CD4-positive, alpha-beta T cell (primary cell): ENCODE measurements around the gene FAM120B. TPM values are rescaled to one million over a fixed set of nuclear protein-coding genes. Genes with fewer than 3 reads are reported as not detected.

Experiments used
- ATAC-seq: fragments of 200-7000 bp; cut with Tn5 transposase; one replicate; pipeline ENCODE4 v1.10.0; 2022; ENCODE audit warnings: mild to moderate bottlenecking; ENCODE audit not compliant: poor library complexity
- CTCF ChIA-PET: fragments of 350-600 bp; sonication (Branson Sonifier 250); formaldehyde crosslinking; loops from one replicate; lab custom pipeline; 2021; ENCODE audit warnings: antibody characterized with exemption, inconsistent platforms; lab: Charles Lee
- POLR2A ChIA-PET: fragments of 350-600 bp; sonication (Branson Sonifier 250); formaldehyde crosslinking; loops from one replicate; lab custom pipeline; 2021; ENCODE audit warnings: antibody characterized with exemption, inconsistent platforms; lab: Charles Lee
- DNase-seq, 14 experiments: peaks; one replicate each; pipeline ENCODE4 v3.0.0-alpha.2; 2013 to 2020; ENCODE audit warnings: mixed read lengths in 2 of 14
- H3K27ac ChIP-seq, 2 donors: one replicate each; pipeline versions ENCODE4 v1.5.1 to v1.7.0; 2013; ENCODE audit warnings: low read length in 2 of 2, low read depth in 1 of 2, mild to moderate bottlenecking in 1 of 2
- H3K27me3 ChIP-seq, 2 experiments: 1 replicate in 1 of 2; 2 replicates in 1 of 2; pipeline versions ENCODE4 v1.6.1 to v1.7.0; 2013; ENCODE audit warnings: low read length in 2 of 2, control low read depth in 1 of 2, mild to moderate bottlenecking in 1 of 2, moderate library complexity in 1 of 2; ENCODE audit not compliant: insufficient read depth in 2 of 2, control insufficient read depth in 1 of 2
- H3K36me3 ChIP-seq: one replicate; pipeline ENCODE4 v1.6.1; 2013; ENCODE audit warnings: low read length, control low read depth; ENCODE audit not compliant: insufficient read depth
- H3K4me1 ChIP-seq: one replicate; pipeline ENCODE4 v1.6.1; 2013; ENCODE audit warnings: low read length, control low read depth; ENCODE audit not compliant: insufficient read depth
- H3K4me3 ChIP-seq: one replicate; pipeline ENCODE4 v1.5.1; 2013; ENCODE audit warnings: mild to moderate bottlenecking, low read length, moderate library complexity
- H3K9me3 ChIP-seq, 2 experiments: 1 replicate in 1 of 2; 2 replicates in 1 of 2; pipeline versions ENCODE4 v1.6.1 to v1.7.0; 2013; ENCODE audit warnings: low read length in 2 of 2, mild to moderate bottlenecking in 2 of 2, control low read depth in 1 of 2, moderate library complexity in 1 of 2; ENCODE audit not compliant: control insufficient read depth in 1 of 2, insufficient read depth in 1 of 2
- H3K27ac Mint-ChIP-seq: one replicate; pipeline ENCODE4 v1.8.0; 2020; ENCODE audit warnings: mixed read lengths
- H3K27me3 Mint-ChIP-seq: one replicate; pipeline ENCODE4 v1.8.0; 2021; ENCODE audit warnings: mixed read lengths
- H3K36me3 Mint-ChIP-seq: one replicate; pipeline ENCODE4 v1.8.0; 2021; ENCODE audit warnings: low read depth, mixed read lengths
- H3K4me1 Mint-ChIP-seq: one replicate; pipeline ENCODE4 v1.8.0; 2021; ENCODE audit warnings: low read depth, mixed read lengths
- H3K4me3 Mint-ChIP-seq: one replicate; pipeline ENCODE4 v1.8.0; 2020; ENCODE audit warnings: mild to moderate bottlenecking, mixed read lengths
- H3K9me3 Mint-ChIP-seq: one replicate; pipeline ENCODE4 v1.8.0; 2020; ENCODE audit warnings: mixed read lengths
- intact Hi-C, 2 experiments: fragments of 100-400 bp; cut with DNase I in 1 of 2; cut with micrococcal nuclease in 1 of 2; formaldehyde crosslinking; loops; one replicate each; pipeline versions ENCODE4 v1.15.1 to v1.9.0; 2023 to 2025; cut with DNase I, micrococcal nuclease
- total RNA-seq, 174 experiments: library from RNA in 2 of 174; stranded (reverse) in 2 of 174; gene quantifications; one replicate each; pipeline ENCODE4 v1.2.3 and lab custom pipeline; 2021 to 2026
- TF ChIP-seq, protein P1 (sequence below): fragments of 200-600 bp; IDR thresholded peaks from one replicate; pipeline ENCODE4 v1.8.0; 2022; ENCODE audit warnings: antibody characterized with exemption, mild to moderate bottlenecking

The FAM120B gene
- total RNA-seq, 2 experiments from 2014 or later, result 24.1 to 26.7 TPM

DNA sequence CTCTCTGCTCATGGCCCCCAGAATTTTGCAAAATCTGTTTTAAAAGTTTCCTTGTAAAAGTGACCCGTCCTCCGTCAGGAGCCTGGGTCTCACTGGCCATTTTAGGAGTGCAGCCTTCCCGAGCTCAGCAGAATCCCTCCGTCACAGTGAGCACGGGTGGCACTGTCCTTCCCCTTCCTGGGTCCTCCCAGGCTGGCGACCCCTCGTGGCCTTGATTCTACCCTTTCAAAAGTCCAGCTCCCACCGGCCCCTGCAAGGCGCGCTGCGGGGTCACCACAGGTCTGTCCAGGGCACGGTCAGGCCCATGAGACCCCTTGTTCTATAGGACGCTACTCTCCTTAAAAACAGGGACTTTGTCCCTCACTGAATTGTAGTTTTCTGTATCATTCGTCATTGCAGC lies 133.9 kb downstream of the FAM120B start:
- no peaks in the 10 kb centered on the region for H3K27me3 ChIP-seq
- peaks cover 4% of the 10 kb centered on the region for H3K4me1 Mint-ChIP-seq
- TF ChIP-seq, protein P1, sequence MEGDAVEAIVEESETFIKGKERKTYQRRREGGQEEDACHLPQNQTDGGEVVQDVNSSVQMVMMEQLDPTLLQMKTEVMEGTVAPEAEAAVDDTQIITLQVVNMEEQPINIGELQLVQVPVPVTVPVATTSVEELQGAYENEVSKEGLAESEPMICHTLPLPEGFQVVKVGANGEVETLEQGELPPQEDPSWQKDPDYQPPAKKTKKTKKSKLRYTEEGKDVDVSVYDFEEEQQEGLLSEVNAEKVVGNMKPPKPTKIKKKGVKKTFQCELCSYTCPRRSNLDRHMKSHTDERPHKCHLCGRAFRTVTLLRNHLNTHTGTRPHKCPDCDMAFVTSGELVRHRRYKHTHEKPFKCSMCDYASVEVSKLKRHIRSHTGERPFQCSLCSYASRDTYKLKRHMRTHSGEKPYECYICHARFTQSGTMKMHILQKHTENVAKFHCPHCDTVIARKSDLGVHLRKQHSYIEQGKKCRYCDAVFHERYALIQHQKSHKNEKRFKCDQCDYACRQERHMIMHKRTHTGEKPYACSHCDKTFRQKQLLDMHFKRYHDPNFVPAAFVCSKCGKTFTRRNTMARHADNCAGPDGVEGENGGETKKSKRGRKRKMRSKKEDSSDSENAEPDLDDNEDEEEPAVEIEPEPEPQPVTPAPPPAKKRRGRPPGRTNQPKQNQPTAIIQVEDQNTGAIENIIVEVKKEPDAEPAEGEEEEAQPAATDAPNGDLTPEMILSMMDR, result no peak
- DNase-seq (no peak), ATAC-seq (no peak)
- peaks cover 9% of the 10 kb centered on the region for H3K27me3 Mint-ChIP-seq
- intact Hi-C loops, result no loop called here
- H3K36me3 ChIP-seq, result no peaks in the 10 kb centered on the region
- H3K9me3 ChIP-seq, result peaks cover 4 to 16% of the 10 kb centered on the region in 2 experiments
- no peaks in the 10 kb centered on the region for H3K36me3 Mint-ChIP-seq
- H3K27ac ChIP-seq, result no peak overlapping the region
- no peak overlapping the region for H3K4me3 ChIP-seq
- peaks cover 2% of the 10 kb centered on the region for H3K9me3 Mint-ChIP-seq
- ChIA-PET POLR2A (no interaction called here), CTCF (no interaction called here)
- H3K4me3 Mint-ChIP-seq, result no peak overlapping the region
- H3K4me1 ChIP-seq, result peaks cover 4% of the 10 kb centered on the region
- H3K27ac Mint-ChIP-seq, result no peak overlapping the region

DNA sequence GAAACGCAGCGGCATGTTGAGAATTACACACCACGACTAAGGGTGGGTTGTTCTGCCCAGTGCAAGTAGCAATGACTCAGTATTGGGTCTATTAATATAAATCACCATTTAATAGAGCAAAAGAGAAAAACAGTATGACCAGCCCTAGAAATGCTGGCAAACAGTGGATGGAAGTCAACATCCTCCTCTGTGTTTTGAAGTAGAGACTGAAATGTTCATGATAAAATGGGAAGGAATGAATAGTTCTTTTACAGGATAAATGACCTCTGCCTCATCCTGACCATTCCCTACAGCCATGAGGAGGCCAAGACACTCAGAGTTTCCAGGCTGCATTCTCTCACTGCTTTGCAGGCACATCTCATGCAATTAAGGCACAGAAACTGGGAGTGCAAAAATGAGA lies 134.8 kb downstream of the FAM120B start:
- ChIA-PET POLR2A (no interaction called here), CTCF (no interaction called here)
- no peaks in the 10 kb centered on the region for H3K36me3 Mint-ChIP-seq
- H3K9me3 Mint-ChIP-seq, result peaks cover 2% of the 10 kb centered on the region
- Histone ChIP-seq H3K27me3 (no peaks in the 10 kb centered on the region), H3K27ac (no peak overlapping the region), H3K4me1 (peaks cover 4% of the 10 kb centered on the region), H3K9me3 (peaks cover 0 to 9% of the 10 kb centered on the region in 2 experiments), H3K36me3 (no peaks in the 10 kb centered on the region), H3K4me3 (no peak overlapping the region)
- ATAC-seq (no peak), DNase-seq (no peak)
- TF ChIP-seq, protein P1, result no peak
- H3K4me1 Mint-ChIP-seq, result peaks cover 4% of the 10 kb centered on the region
- H3K4me3 Mint-ChIP-seq, result no peak overlapping the region
- H3K27me3 Mint-ChIP-seq, result peaks cover 9% of the 10 kb centered on the region
- no peak overlapping the region for H3K27ac Mint-ChIP-seq
- intact Hi-C loops, result no loop called here

DNA sequence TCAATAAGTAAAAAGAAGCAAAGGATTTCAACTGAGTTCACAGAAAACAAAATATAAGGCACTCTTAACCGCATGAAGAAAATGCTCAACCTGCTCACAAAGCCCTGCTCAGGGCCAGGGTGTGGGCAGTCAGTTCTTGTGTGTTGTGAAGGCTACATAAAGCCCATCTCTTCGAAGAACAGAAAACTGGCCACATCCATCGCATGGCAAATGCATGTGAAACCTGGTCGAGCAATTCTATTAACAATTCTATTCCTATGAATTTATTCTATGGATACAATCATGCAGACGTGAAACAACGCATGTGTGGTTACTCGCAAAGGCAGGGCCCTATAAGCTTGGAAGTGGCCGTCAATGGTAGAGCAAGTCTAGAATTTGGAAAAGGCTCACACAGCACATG lies 136.0 kb downstream of the FAM120B start:
- CTCF ChIA-PET, result no interaction called here
- H3K27me3 ChIP-seq, result no peaks in the 10 kb centered on the region
- peaks cover 4% of the 10 kb centered on the region for H3K4me1 Mint-ChIP-seq
- H3K27me3 Mint-ChIP-seq, result peaks cover 6% of the 10 kb centered on the region
- POLR2A ChIA-PET, result no interaction called here
- H3K9me3 ChIP-seq, result no peaks in the 10 kb centered on the region
- no peaks in the 10 kb centered on the region for H3K36me3 ChIP-seq
- H3K4me3 Mint-ChIP-seq, result no peak overlapping the region
- DNase-seq, result no peak
- H3K36me3 Mint-ChIP-seq, result no peaks in the 10 kb centered on the region
- ATAC-seq, result no peak
- no peak overlapping the region for H3K4me3 ChIP-seq
- no peak overlapping the region for H3K27ac Mint-ChIP-seq
- intact Hi-C loops, result no loop called here
- H3K9me3 Mint-ChIP-seq, result no peaks in the 10 kb centered on the region
- peaks cover 4% of the 10 kb centered on the region for H3K4me1 ChIP-seq
- TF ChIP-seq, protein P1, result no peak
- no peak overlapping the region for H3K27ac ChIP-seq
